Skeletal muscle cell (primary cell): ENCODE results near the gene DYNC2H1.

Experiments used
- DNase-seq: peaks from one replicate; pipeline ENCODE4 v3.0.0-alpha.2; 2010; ENCODE audit warnings: low read depth
- H3K4me3 ChIP-seq: 2 replicates; pipeline ENCODE4 v1.5.1; 2011; ENCODE audit warnings: low read depth, mild to moderate bottlenecking, control low read depth, low read length, moderate library complexity

Gene DYNC2H1

DNA sequence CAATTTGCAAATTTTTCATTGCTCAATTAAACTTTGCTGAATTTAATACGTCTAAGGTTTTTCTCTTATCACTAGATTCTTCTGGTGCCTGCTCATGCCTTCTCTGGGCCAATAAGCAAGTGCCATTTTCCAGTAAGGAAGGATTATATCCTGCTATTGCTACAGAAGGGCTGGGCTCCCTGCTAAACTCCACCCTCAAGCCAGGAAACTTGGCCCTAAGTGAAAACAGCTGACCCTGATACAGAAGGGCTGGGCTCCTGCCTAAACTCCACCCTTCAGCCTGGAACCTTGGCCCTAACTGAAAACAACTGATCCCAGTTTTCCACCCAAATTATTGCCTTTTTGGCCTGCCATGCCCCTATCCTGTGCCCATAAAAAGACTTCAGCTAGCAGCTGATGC is 385.3 kb downstream of the DYNC2H1 start:
- H3K4me3 ChIP-seq = no peak overlapping the region
- DNase-seq = no peak

- no peak overlapping the region for H3K4me3 ChIP-seq
- DNase-seq = no peak
Measured at GRCh38 chr11:103497268-103497667, 388.0 kb downstream of the DYNC2H1 start.

DNA sequence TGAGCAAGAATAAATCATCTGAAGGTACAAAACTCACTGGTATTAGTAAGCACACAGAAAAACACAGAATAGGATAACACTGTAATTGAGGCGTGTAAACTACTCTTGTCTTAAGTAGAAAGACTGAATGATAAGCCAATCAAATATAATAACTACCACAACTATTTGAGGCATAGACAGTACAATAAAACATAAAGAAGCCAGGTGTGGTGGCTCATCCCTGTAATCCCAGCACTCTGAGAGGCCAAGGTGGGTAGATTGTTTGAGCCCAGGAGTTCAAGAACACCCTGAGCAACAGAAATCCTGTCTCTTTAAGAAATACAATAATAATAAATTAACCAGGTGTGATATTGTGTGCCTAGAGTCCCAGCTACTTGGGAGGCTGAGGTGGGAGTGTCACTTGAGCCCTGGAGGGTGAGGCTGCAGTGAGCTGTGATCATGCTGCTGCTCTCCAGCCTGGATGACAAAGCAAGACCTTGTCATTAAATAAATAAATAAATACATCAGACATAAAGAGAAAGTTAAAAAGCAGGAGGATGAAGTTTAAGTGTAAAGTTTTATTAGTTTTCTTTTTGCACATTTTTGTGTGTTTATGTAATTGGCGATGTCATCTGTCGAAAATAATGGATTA is 390.6 kb downstream of the DYNC2H1 start:
- DNase-seq = no peak
- H3K4me3 ChIP-seq = no peak overlapping the region

DNA sequence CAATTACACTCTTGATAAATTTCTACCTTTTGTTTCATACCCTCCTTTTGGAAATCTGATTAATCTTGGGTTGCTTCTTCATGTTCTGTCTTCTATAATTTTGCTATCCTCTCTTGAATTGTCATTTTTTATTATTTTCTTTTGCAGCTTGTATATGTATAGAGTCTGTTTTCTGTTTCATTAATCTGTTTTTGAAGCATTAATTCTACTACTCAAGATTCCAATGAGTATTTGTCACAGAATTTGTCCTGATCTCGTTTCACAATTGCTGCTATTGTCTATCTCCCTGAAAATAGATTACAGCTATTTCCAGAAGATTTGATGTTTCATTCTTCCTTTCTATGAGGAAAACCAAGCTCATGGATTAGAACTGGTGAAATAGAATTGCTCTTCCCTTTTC is 406.1 kb downstream of the DYNC2H1 start:
- no peak for DNase-seq
- no peak overlapping the region for H3K4me3 ChIP-seq

- H3K4me3 ChIP-seq = no peak overlapping the region
- DNase-seq = no peak
Measured at GRCh38 chr11:103520792-103521191, 411.6 kb downstream of the DYNC2H1 start.

DNA sequence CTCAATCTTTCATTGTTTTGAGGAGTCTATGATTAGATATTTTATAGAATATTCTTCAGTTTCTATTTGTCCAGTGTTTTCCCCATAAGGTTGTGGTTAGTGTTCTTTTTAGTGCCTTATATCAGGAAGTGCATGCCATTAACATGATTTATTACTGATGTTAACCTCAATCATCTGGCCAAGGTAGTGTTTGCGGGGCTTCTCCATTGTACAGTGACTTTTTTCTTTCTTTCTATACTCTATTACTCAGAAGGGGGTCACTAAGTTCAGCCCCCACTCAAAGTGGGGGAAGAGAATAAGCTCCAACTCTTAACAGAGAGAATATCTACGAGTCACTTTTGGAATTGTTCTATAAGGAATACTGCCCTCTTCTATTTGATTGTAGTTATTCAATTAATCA is 415.8 kb downstream of the DYNC2H1 start:
- H3K4me3 ChIP-seq = no peak overlapping the region
- peak; percentile 64 for DNase-seq

- DNase-seq = no peak
- no peak overlapping the region for H3K4me3 ChIP-seq
Measured at GRCh38 chr11:103528046-103528445, 418.8 kb downstream of the DYNC2H1 start.

DNA sequence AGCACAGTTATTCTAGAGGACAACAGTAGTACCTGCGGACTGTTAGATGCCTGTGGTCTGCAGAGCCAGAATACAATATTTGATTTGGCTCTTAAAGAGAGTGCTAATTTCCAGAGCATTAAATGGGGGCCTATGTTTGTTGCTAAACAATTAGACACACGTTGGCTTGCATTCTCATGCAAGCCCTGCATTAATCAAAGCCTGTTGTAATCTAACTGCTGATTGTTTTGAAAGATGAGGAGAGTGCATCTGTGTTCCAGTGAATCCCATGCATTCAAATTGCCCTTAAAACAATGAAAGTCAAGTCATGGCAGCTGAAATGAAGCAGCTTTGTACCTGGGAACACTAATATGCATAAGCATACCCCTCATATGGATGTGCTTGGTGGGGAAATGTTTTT is 419.4 kb downstream of the DYNC2H1 start:
- H3K4me3 ChIP-seq = no peak overlapping the region
- no peak for DNase-seq

DNA sequence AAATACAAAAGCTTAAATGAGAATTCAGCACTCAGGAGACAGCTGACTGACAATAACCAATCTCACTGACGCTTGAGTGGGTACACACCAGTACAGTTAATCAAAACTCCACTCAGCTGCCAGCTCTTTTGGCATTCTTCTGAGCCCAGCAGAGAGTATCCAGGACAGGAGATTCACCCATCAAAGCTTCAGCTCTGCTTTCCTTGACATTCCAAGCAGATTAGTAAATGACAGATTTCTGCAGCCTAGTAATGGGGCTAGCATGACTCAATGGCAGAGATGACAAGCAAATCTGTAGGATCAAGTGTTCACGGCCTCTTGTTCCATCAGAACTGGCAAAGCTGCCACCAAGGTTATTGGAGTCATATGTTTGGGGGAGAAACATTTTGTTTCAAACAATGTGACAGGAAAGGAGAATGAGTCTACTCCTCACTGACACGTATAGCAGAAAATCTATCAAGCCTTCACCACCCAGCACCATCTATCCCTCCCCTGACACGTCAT is 420.0 kb downstream of the DYNC2H1 start:
- DNase-seq = peak; percentile 86

More for the DNA sequence above, 420.0 kb downstream of the DYNC2H1 start:
- no peak overlapping the region for H3K4me3 ChIP-seq
